SK-N-SH (cell line): ENCODE data around the gene NCF4. TPM values are rescaled to one million over a fixed set of nuclear protein-coding genes. Genes with fewer than 3 reads are reported as not detected.
A peak's percentile ranks its signal among the peaks of the same experiment; 100 is the strongest.

Source experiments
- CTCF ChIA-PET: fragments of 300-600, 350-600 bp; formaldehyde crosslinking; extraction: SDS; loops from one replicate; lab custom pipeline; 2021; lab: Yijun Ruan, JAX
- POLR2A ChIA-PET: fragments of 350-600 bp; sonication (Branson Sonifier 250); formaldehyde crosslinking; extraction: SDS; loops from one replicate; lab custom pipeline; 2020; ENCODE audit warnings: antibody characterized with exemption, inconsistent platforms; lab: Yijun Ruan, JAX
- DNase-seq: peaks from one replicate; pipeline ENCODE4 v3.0.0; 2012
- H2AFZ ChIP-seq: fragments of 200-600 bp; sonication (generic); 2 replicates; pipeline ENCODE4 v1.8.1; 2016; ENCODE audit warnings: antibody characterized with exemption, mild to moderate bottlenecking, low read depth
- H3F3A ChIP-seq: fragments of 200-600 bp; sonication (generic); replicated peaks from 2 replicates; pipeline ENCODE3; 2016; ENCODE audit warnings: antibody characterized with exemption, mild to moderate bottlenecking; ENCODE audit not compliant: insufficient read depth
- H3K27ac ChIP-seq, 2 experiments: fragments of 200-500 bp in 1 of 2; fragments of 200-600 bp in 1 of 2; sonication (Bioruptor generic) in 1 of 2; sonication (generic), shearing (Covaris generic) in 1 of 2; 2 replicates each; pipeline versions ENCODE4 v1.5.1 to v1.6.1; 2014 to 2016; ENCODE audit warnings: low read depth in 2 of 2, inconsistent platforms in 1 of 2, low read length in 1 of 2, mild to moderate bottlenecking in 1 of 2, mixed read lengths in 1 of 2
- H3K27me3 ChIP-seq: fragments of 200-600 bp; sonication (generic), shearing (Covaris generic); 2 replicates; pipeline ENCODE4 v1.6.1; 2016; ENCODE audit warnings: mixed run types; ENCODE audit not compliant: insufficient read depth
- H3K36me3 ChIP-seq, 2 experiments: fragments of 200-500 bp in 1 of 2; fragments of 200-600 bp in 1 of 2; sonication (Bioruptor generic) in 1 of 2; sonication (generic) in 1 of 2; replicated peaks in 1 of 2; 2 replicates each; pipeline versions ENCODE3 to v1.5.1; 2014 to 2016; ENCODE audit warnings: low read length in 1 of 2, mild to moderate bottlenecking in 1 of 2; ENCODE audit not compliant: insufficient read depth in 2 of 2, control insufficient read depth in 1 of 2
- H3K4me1 ChIP-seq, 2 experiments: fragments of 200-500 bp in 1 of 2; fragments of 200-600 bp in 1 of 2; sonication (Bioruptor generic) in 1 of 2; sonication (generic), shearing (Covaris generic) in 1 of 2; 2 replicates each; pipeline versions ENCODE4 v1.5.1 to v1.6.1; 2014 to 2016; ENCODE audit warnings: low read depth in 1 of 2, low read length in 1 of 2, mixed run types in 1 of 2; ENCODE audit not compliant: insufficient read depth in 2 of 2, control insufficient read depth in 1 of 2
- H3K4me2 ChIP-seq: fragments of 200-600 bp; sonication (generic), shearing (Covaris generic); 2 replicates; pipeline ENCODE4 v1.6.1; 2017; ENCODE audit warnings: mixed run types
- H3K4me3 ChIP-seq, 2 experiments: fragments of 200-500 bp in 1 of 2; fragments of 200-600 bp in 1 of 2; sonication (Bioruptor generic) in 1 of 2; sonication (generic), shearing (Covaris generic) in 1 of 2; 2 replicates each; pipeline versions ENCODE4 v1.5.1 to v1.8.1; 2014 to 2016; ENCODE audit warnings: low read depth in 2 of 2, inconsistent platforms in 1 of 2, low read length in 1 of 2, mild to moderate bottlenecking in 1 of 2, mixed read lengths in 1 of 2, moderate library complexity in 1 of 2
- H3K79me2 ChIP-seq: fragments of 200-600 bp; sonication (generic); 2 replicates; pipeline ENCODE4 v1.8.1; 2017; ENCODE audit warnings: mild to moderate bottlenecking; ENCODE audit not compliant: insufficient read depth
- H3K9ac ChIP-seq: fragments of 200-600 bp; sonication (generic); 2 replicates; pipeline ENCODE4 v1.6.1; 2017; ENCODE audit warnings: mixed run types
- H3K9me2 ChIP-seq: fragments of 200-600 bp; sonication (generic); 2 replicates; pipeline ENCODE4 v1.6.1; 2017; ENCODE audit warnings: mixed run types
- H3K9me3 ChIP-seq: fragments of 200-600 bp; sonication (generic); 2 replicates; pipeline ENCODE4 v1.6.1; 2017; ENCODE audit warnings: mixed run types, mild to moderate bottlenecking, moderate library complexity
- H4K20me1 ChIP-seq: fragments of 200-600 bp; sonication (generic); 2 replicates; pipeline ENCODE4 v1.6.1; 2017; ENCODE audit warnings: mild to moderate bottlenecking, mixed run types; ENCODE audit not compliant: insufficient read depth
- FOXJ3 ChIP-seq: sonication (generic); formaldehyde crosslinking; IDR thresholded peaks from 2 replicates; pipeline ENCODE4 v1.5.1; 2020; ENCODE audit warnings: mild to moderate bottlenecking, missing genetic modification reagents
- IRF3 ChIP-seq: fragments of 150-350 bp; IDR thresholded peaks from 2 replicates; pipeline ENCODE4 v1.6.1; 2016; ENCODE audit warnings: mild to moderate bottlenecking, low read depth, low read length
- REST ChIP-seq: IDR thresholded peaks from 2 replicates; pipeline ENCODE4 v1.6.1; 2012; ENCODE audit warnings: mild to moderate bottlenecking, low read depth, low read length, moderate library complexity
- TEAD4 ChIP-seq: IDR thresholded peaks from 2 replicates; pipeline ENCODE4 v1.4.0; 2012; ENCODE audit warnings: mild to moderate bottlenecking, borderline replicate concordance; ENCODE audit not compliant: insufficient read depth
- WGBS: methylation state at CpG from one replicate; pipeline ENCODE4 v1.1.6; 2017; ENCODE audit warnings: low lambda C conversion rate; 5-methylcytosine and 5-hydroxymethylcytosine counted together
- polyA plus RNA-seq, 3 experiments: library from polyadenylated mRNA; depleted of rRNA; stranded (reverse); fragments of >200 nt; gene quantifications; 2 replicates each; pipeline ENCODE4 v1.2.3, GENCODE V29; 2012

The NCF4 gene
- polyA plus RNA-seq, 1 of the 3 experiments (the other 2 are of a cell fraction), result not detected

GRCh38 chr22:36856792-36857135 lies 4.0 kb upstream of the NCF4 start:
- Histone ChIP-seq H3F3A (no peaks in the 10 kb centered on the region), H4K20me1 (no peaks in the 10 kb centered on the region), H2AFZ (no peak overlapping the region), H3K4me3 (no peak overlapping the region), H3K9me2 (no peaks in the 10 kb centered on the region), H3K4me2 (peak overlapping the region; percentile 13; the same call in 1 of the 2 replicates), H3K9ac (no peak overlapping the region), H3K27me3 (peaks cover 11% of the 10 kb centered on the region), H3K9me3 (no peaks in the 10 kb centered on the region), H3K36me3 (no peaks in the 10 kb centered on the region), H3K79me2 (no peaks in the 10 kb centered on the region), H3K4me1 (peaks cover 0 to 9% of the 10 kb centered on the region in 2 experiments; a peak in 1 of 4 replicates), H3K27ac (no peak overlapping the region)
- ChIA-PET CTCF (interaction anchor here (0.6 to 6.0 kb wide), 61 partner anchors 11 to 1557 kb away, joined by 3 to 159 read pairs (median 6); partner anchors contain the start of genes IFT27, PVALB and TOM1), POLR2A (interaction anchor here (0.6 to 1.0 kb wide), 3 partner anchors 81 to 310 kb away, joined by 3 to 4 read pairs (median 3); partner anchors contain the start of gene IFT27)
- no peak for DNase-seq
- 51% methylated on average over 8 of the region's 8 CpGs for WGBS
- TF ChIP-seq REST, result no peak
- 0 out of 2 replicates have a peak, but pooled peaks have one; percentile 4 for TF ChIP-seq FOXJ3 (CRISPR knock-in tag)

- Histone ChIP-seq H3K9me3 (no peaks in the 10 kb centered on the region), H3K9me2 (no peaks in the 10 kb centered on the region), H3K9ac (no peak overlapping the region), H3K4me2 (no peak overlapping the region), H3K27me3 (peaks cover 11% of the 10 kb centered on the region), H2AFZ (no peak overlapping the region), H3K4me3 (no peak overlapping the region)
- POLR2A ChIA-PET, result no interaction called here
- CTCF ChIA-PET, result interaction anchor here (1.0 to 6.0 kb wide), 12 partner anchors 10 to 317 kb away, joined by 3 to 159 read pairs (median 34); partner anchors contain the start of gene PVALB
- DNase-seq, result no peak
- WGBS, result 44% methylated on average over 9 of the region's 9 CpGs
- TF ChIP-seq IRF3, result no peak
- no peak for TF ChIP-seq TEAD4
- TF ChIP-seq, all 33 proteins: peak for 0
- H3K36me3 ChIP-seq, result no peaks in the 10 kb centered on the region
- no peaks in the 10 kb centered on the region for H4K20me1 ChIP-seq
- H3K27ac ChIP-seq, result no peak overlapping the region
- no peaks in the 10 kb centered on the region for H3F3A ChIP-seq
- H3K79me2 ChIP-seq, result no peaks in the 10 kb centered on the region
- peaks cover 0 to 9% of the 10 kb centered on the region in 2 experiments; a peak in 1 of 4 replicates for H3K4me1 ChIP-seq
These were observed 2.6 kb upstream of the NCF4 start for GRCh38 chr22:36858156-36858555.
